Measurements from ENCODE around the gene NFIB.

DNA sequence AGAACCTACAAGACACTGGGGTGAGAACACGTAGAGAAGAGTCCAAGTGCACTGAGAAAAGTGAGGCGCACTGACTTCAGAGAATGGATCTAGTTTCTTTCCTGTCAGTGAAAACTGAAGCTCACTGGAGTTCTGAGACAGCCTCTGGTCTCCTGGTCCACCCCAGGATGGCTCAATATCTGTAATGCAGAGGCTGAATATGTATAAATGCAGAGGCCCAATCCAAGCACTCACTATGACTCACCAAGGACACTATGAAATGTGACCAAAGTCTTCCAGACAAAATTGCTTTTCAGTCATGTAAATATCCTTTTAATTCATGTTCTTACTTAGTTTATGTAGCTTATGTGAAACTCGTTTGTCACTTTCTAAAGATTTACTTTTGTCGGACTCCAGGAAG, 53.8 kb downstream of the NFIB start:
- TF ChIP-seq, protein P1, sequence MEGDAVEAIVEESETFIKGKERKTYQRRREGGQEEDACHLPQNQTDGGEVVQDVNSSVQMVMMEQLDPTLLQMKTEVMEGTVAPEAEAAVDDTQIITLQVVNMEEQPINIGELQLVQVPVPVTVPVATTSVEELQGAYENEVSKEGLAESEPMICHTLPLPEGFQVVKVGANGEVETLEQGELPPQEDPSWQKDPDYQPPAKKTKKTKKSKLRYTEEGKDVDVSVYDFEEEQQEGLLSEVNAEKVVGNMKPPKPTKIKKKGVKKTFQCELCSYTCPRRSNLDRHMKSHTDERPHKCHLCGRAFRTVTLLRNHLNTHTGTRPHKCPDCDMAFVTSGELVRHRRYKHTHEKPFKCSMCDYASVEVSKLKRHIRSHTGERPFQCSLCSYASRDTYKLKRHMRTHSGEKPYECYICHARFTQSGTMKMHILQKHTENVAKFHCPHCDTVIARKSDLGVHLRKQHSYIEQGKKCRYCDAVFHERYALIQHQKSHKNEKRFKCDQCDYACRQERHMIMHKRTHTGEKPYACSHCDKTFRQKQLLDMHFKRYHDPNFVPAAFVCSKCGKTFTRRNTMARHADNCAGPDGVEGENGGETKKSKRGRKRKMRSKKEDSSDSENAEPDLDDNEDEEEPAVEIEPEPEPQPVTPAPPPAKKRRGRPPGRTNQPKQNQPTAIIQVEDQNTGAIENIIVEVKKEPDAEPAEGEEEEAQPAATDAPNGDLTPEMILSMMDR (conservative IDR thresholded peaks at IDR 0.05 in 1 of 2, IDR thresholded peaks at IDR 0.05 in 1 of 2; ENCODE audit: low read depth in 1 of 2, low read length in 2 of 2): no peak
- TF ChIP-seq EZH2 (IDR thresholded peaks at IDR 0.05; ENCODE audit: low read length, missing control alignments): no peak
